GM18861 (cell line): ENCODE data around the gene ARID3A.
A peak's percentile ranks its signal among the peaks of the same experiment; 100 is the strongest.
"Not testable (repeated sequence)": the region's sequence is repeated elsewhere in the genome, so short reads cannot be mapped to it uniquely, and the experiment has no call there.

ENCODE experiments used
- ATAC-seq: cut with Tn5 transposase; IDR thresholded peaks from one replicate; pipeline ENCODE4 v1.9.1; 2021; ENCODE audit not compliant: unreplicated experiment

Gene ARID3A

GRCh38 chr19:925526-926322 is at the start of gene ARID3A:
TSS of gene ARID3A (plus strand) at chr19:926035. CDS start at chr19:929529, 3,494 bp downstream.
- peak; percentile 43 for ATAC-seq

- no peak for ATAC-seq
Measured at GRCh38 chr19:876089-876488, 49.7 kb upstream of the ARID3A start.

GRCh38 chr19:876780-877314 is 49.0 kb upstream of the ARID3A start:
- no peak for ATAC-seq

GRCh38 chr19:877992-878660 is 47.7 kb upstream of the ARID3A start:
- not testable (repeated sequence) for ATAC-seq

GRCh38 chr19:878751-879561 is 46.9 kb upstream of the ARID3A start:
- not testable (repeated sequence) for ATAC-seq

GRCh38 chr19:879711-880438 is 46.0 kb upstream of the ARID3A start:
- no peak for ATAC-seq

- no peak for ATAC-seq
Measured at GRCh38 chr19:881385-882071, 44.3 kb upstream of the ARID3A start.

GRCh38 chr19:882871-883497 is 42.9 kb upstream of the ARID3A start:
- no peak for ATAC-seq

- no peak for ATAC-seq
Measured at GRCh38 chr19:883661-884211, 42.1 kb upstream of the ARID3A start.

GRCh38 chr19:884420-885211 is 41.2 kb upstream of the ARID3A start:
- ATAC-seq = no peak

GRCh38 chr19:885536-886224 is 40.2 kb upstream of the ARID3A start:
- ATAC-seq = no peak

GRCh38 chr19:887072-887471 is 38.8 kb upstream of the ARID3A start:
- no peak for ATAC-seq

GRCh38 chr19:887599-887998 is 38.2 kb upstream of the ARID3A start:
- ATAC-seq = no peak

- no peak for ATAC-seq
Measured at GRCh38 chr19:888581-889385, 37.1 kb upstream of the ARID3A start.

- no peak for ATAC-seq
Measured at GRCh38 chr19:889662-890295, 36.1 kb upstream of the ARID3A start.

- no peak for ATAC-seq
Measured at GRCh38 chr19:890831-891230, 35.0 kb upstream of the ARID3A start.
